Cardiac muscle cell (in vitro differentiated cells and primary cell): ENCODE results near the gene ALCAM. TPM values are rescaled to one million over a fixed set of nuclear protein-coding genes. Genes with fewer than 3 reads are reported as not detected.
A peak's percentile ranks its signal among the peaks of the same experiment; 100 is the strongest.

Experiments used
- DNase-seq, 2 donors: peaks; one replicate each; pipeline versions ENCODE4 v3.0.0 to v3.0.0-alpha.2; 2010 to 2017; ENCODE audit warnings: low read depth in 1 of 2, low spot score in 1 of 2
- H3K27ac ChIP-seq: fragments of 200-600 bp; sonication (generic); 2 replicates; pipeline ENCODE4 v1.5.1; 2016
- H3K27me3 ChIP-seq: fragments of 200-600 bp; sonication (generic); 2 replicates; pipeline ENCODE4 v1.6.0; 2016; ENCODE audit warnings: control low read depth
- H3K36me3 ChIP-seq: fragments of 200-600 bp; sonication (generic); 2 replicates; pipeline ENCODE4 v1.5.1; 2016; ENCODE audit warnings: control low read depth
- H3K4me1 ChIP-seq: fragments of 200-600 bp; sonication (generic); 2 replicates; pipeline ENCODE4 v1.8.1; 2017; ENCODE audit warnings: low read depth, mild to moderate bottlenecking, mixed run types
- H3K4me3 ChIP-seq: fragments of 200-600 bp; sonication (generic); 2 replicates; pipeline ENCODE4 v1.5.1; 2016; ENCODE audit warnings: mild to moderate bottlenecking
- H3K9me3 ChIP-seq: fragments of 200-600 bp; sonication (generic); 2 replicates; pipeline ENCODE4 v1.5.1; 2017; ENCODE audit warnings: low read depth, mild to moderate bottlenecking, control low read depth
- polyA plus RNA-seq: library from polyadenylated mRNA; unstranded; fragments of >200 nt; fragmentation: Nextera tagmentation; extraction: Ambion mirVana; gene quantifications from 2 replicates; pipeline ENCODE4 v1.2.1, GENCODE V29; 2016
- total RNA-seq: library from RNA; depleted of rRNA; stranded (reverse); fragments of >200 nt; gene quantifications from 2 replicates; pipeline ENCODE4 v1.2.3, GENCODE V29; 2016
- TF ChIP-seq, protein P1 (sequence below): IDR thresholded peaks from 2 replicates; pipeline ENCODE4 v1.5.1; 2012; ENCODE audit warnings: low read depth, mild to moderate bottlenecking, low read length

Gene ALCAM
- total and polyA plus RNA-seq, 2 experiments from 2014 or later: 15.3 to 28.9 TPM

DNA sequence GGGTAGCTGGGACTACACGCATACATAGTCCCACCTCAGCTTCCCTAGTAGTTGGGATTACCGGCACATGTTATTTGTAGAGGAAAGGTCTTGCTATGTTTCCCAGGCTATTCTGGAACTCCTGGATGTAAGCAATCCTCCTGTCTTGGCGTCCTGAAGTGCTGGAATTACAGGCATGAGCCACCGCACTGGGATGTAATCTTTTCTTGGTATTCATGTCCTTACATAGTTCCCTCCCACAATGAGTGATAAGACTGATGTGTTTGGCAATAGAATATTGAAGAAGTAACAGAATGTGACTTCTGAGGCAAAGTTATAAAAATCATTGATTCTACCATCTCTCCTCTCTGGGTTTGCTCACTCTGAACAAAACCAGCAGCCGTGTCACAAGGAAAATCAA is 22.7 kb upstream of the ALCAM start:
- Histone ChIP-seq H3K36me3 (no peaks in the 10 kb centered on the region), H3K4me1 (no peaks in the 10 kb centered on the region), H3K4me3 (no peak overlapping the region), H3K27ac (no peak overlapping the region), H3K9me3 (no peaks in the 10 kb centered on the region), H3K27me3 (no peaks in the 10 kb centered on the region)
- peak in 1 of 2 donors; percentile 85 for DNase-seq
- TF ChIP-seq, protein P1, sequence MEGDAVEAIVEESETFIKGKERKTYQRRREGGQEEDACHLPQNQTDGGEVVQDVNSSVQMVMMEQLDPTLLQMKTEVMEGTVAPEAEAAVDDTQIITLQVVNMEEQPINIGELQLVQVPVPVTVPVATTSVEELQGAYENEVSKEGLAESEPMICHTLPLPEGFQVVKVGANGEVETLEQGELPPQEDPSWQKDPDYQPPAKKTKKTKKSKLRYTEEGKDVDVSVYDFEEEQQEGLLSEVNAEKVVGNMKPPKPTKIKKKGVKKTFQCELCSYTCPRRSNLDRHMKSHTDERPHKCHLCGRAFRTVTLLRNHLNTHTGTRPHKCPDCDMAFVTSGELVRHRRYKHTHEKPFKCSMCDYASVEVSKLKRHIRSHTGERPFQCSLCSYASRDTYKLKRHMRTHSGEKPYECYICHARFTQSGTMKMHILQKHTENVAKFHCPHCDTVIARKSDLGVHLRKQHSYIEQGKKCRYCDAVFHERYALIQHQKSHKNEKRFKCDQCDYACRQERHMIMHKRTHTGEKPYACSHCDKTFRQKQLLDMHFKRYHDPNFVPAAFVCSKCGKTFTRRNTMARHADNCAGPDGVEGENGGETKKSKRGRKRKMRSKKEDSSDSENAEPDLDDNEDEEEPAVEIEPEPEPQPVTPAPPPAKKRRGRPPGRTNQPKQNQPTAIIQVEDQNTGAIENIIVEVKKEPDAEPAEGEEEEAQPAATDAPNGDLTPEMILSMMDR: no peak

DNA sequence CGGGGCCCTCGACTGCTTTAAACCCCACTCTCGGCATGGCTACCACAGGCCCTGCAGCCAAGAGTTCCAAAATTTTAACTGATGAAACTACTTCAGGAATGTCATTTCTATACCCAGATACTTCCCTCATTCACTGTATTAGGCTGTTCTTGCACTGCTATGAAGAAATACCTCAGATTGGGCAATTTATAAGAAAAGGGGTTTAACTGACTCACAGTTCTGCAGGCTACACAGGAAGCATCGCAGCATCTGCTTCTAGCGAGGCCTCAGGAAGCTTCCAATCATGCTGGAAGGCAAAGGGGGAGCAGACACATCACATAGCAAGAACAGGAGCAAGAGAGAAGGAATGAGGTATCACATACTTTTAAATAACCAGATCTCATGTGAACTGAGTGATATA is 21.6 kb upstream of the ALCAM start:
- no peak overlapping the region for H3K27ac ChIP-seq
- peaks cover under 1% of the 10 kb centered on the region for H3K27me3 ChIP-seq
- no peak overlapping the region for H3K4me3 ChIP-seq
- no peaks in the 10 kb centered on the region for H3K9me3 ChIP-seq
- peak in 1 of 2 donors; percentile 44 for DNase-seq
- no peaks in the 10 kb centered on the region for H3K36me3 ChIP-seq
- TF ChIP-seq, protein P1: no peak
- no peaks in the 10 kb centered on the region for H3K4me1 ChIP-seq

DNA sequence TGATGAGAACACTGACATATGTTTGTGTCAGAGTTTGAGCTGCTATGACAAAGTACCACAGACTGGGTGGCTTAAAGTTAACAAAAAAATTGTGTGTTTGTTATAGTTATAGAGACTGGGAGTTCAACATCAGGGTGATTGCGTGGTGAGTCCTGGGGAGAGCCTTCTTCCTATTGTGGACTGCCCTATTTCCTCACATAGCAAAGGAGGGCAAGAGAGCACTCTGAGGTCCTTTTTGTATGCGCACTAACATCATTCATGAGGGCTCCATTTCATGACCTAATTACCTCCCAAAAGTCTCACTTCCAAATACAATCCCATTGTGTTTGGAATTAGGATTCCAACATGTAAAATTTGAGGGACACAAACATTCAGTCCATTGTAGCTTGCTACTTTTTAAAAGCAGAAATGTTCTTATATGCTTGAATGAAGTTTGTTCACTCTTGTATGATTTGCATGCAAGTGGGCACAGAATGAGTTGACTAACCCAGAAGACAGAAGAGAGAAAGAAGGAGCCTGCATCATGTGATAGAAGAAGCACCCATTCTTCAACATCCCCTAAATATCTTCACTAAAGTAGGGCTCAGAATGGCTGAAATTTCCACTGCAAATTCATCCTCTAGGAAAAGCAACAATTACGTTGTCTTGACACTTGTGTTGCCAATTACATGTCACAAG is 18.9 kb upstream of the ALCAM start:
- Histone ChIP-seq H3K4me3 (no peak overlapping the region), H3K9me3 (no peaks in the 10 kb centered on the region), H3K36me3 (no peaks in the 10 kb centered on the region), H3K27me3 (peaks cover 26% of the 10 kb centered on the region), H3K27ac (no peak overlapping the region), H3K4me1 (no peaks in the 10 kb centered on the region)
- DNase-seq: no peak
- TF ChIP-seq, protein P1: no peak

DNA sequence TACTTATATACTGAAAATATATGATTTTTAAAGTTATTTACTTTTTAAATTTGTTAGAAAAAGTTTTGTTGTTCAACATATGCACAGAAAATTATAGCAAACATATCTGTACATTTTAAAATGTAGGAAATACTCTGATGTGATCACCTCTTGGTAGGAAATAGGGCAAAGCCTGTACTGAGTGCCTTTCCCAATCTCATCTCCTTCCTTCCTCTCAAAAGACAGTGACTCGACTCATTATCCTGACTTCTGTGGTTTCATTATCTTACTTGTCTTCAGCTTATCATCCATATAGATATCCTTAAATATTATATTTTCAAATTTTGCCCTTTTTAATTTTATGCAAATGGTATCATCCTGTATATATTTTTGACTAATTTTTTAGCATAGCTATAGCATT is 18.4 kb upstream of the ALCAM start:
- H3K4me3 ChIP-seq: no peak overlapping the region
- H3K9me3 ChIP-seq: no peaks in the 10 kb centered on the region
- H3K36me3 ChIP-seq: no peaks in the 10 kb centered on the region
- no peak overlapping the region for H3K27ac ChIP-seq
- H3K4me1 ChIP-seq: no peaks in the 10 kb centered on the region
- no peak for DNase-seq
- TF ChIP-seq, protein P1: no peak
- peaks cover 32% of the 10 kb centered on the region for H3K27me3 ChIP-seq

DNA sequence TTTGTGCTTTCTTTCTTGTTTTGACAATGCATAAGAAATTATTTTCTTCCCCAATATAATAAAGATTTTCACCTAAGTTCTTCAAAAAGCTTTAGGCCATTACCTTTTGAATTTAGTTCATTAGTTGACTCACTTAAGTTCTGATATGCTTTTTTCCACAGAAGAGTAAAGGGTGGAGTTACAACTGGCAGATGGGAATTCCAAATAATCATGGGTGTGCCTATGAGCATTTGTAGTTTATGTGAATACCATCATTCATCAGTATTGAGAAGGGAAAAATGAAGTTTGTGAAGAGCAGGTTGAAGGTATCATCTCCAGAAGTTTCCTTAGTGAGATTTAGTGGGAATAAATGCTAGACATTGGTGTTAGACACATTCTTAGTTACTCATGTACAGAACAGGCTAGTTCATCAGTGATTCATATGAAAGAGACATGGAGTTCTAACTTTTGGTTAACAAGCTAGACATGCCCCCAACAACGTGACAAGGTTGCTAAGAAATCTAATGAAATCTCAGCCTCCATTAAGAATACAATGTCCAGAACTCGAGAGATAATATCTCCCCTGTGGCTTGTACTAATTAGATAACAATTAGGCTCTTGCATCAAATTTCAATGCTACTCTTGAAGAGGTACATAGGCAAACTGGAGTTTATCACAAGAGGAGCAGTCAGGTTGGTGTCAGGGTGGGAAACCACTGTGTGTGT is 16.9 kb upstream of the ALCAM start:
- Histone ChIP-seq H3K36me3 (no peaks in the 10 kb centered on the region), H3K9me3 (no peaks in the 10 kb centered on the region), H3K4me1 (no peaks in the 10 kb centered on the region), H3K4me3 (no peak overlapping the region), H3K27ac (no peak overlapping the region), H3K27me3 (peaks cover 47% of the 10 kb centered on the region)
- DNase-seq: no peak
- TF ChIP-seq, protein P1: no peak
